GM12878 (cell line): ENCODE results near the gene ATXN2. TPM values are rescaled to one million over a fixed set of nuclear protein-coding genes. Genes with fewer than 3 reads are reported as not detected.

Source experiments
- ATAC-seq: fragments of 200-7000 bp; cut with Tn5 transposase; 3 replicates; pipeline ENCODE4 v1.9.1; 2020; ENCODE audit warnings: mild to moderate bottlenecking, moderate library complexity
- BruUV-seq: library from RNA; stranded (reverse); fragments of 400-500 nt; replicated peaks from 2 replicates; lab custom pipeline; 2021; lab: Mats Ljungman, UMichigan
- CTCF ChIA-PET: fragments of 300-600 bp; sonication (Branson Sonifier 250); formaldehyde crosslinking; extraction: SDS; loops from one replicate; lab custom pipeline; 2021; ENCODE audit warnings: inconsistent platforms; lab: Yijun Ruan, JAX
- POLR2A ChIA-PET: fragments of 350-600 bp; formaldehyde crosslinking; extraction: SDS; loops from one replicate; lab custom pipeline; 2021; ENCODE audit warnings: inconsistent platforms; lab: Charles Lee
- RAD21 ChIA-PET: fragments of 300-600 bp; sonication (Branson Sonifier 250); formaldehyde crosslinking; loops from one replicate; lab custom pipeline; 2023; ENCODE audit warnings: antibody characterized with exemption; ENCODE audit not compliant: unreplicated experiment; lab: Charles Lee
- SMC1A ChIA-PET: fragments of 300-600 bp; sonication (Branson Sonifier 250); formaldehyde crosslinking; loops from one replicate; lab custom pipeline; 2023; ENCODE audit not compliant: unreplicated experiment, uncharacterized antibody; lab: Charles Lee
- DNase-seq: peaks from one replicate; pipeline ENCODE4 v3.0.0-alpha.2; 2011; ENCODE audit warnings: low read depth, low spot score
- FAIRE-seq: peaks from 3 replicates; lab custom pipeline; 2011; peaks lifted over from hg19 to GRCh38; lab: Jason Lieb, UNC
- H2AFZ ChIP-seq: 2 replicates; pipeline ENCODE4 v1.6.0; 2011; ENCODE audit warnings: low read depth, low read length, control low read depth; ENCODE audit not compliant: control insufficient read depth
- H3K27ac ChIP-seq: 2 replicates; pipeline ENCODE4 v1.5.1; 2011; ENCODE audit warnings: control low read depth; ENCODE audit not compliant: control insufficient read depth, insufficient read depth
- H3K27me3 ChIP-seq, 2 experiments: replicated peaks in 1 of 2; 2 replicates each; pipeline versions ENCODE4 v1.6.0 to v1.6.1; 2011; ENCODE audit warnings: low read length in 1 of 2; ENCODE audit not compliant: control insufficient read depth in 2 of 2, insufficient read depth in 2 of 2
- H3K36me3 ChIP-seq, 2 experiments: 2 replicates each; pipeline ENCODE4 v1.5.1; 2011; ENCODE audit warnings: low read length in 1 of 2; ENCODE audit not compliant: control insufficient read depth in 2 of 2, insufficient read depth in 2 of 2
- H3K4me1 ChIP-seq: 2 replicates; pipeline ENCODE4 v1.6.1; 2011; ENCODE audit warnings: mild to moderate bottlenecking, low read length, moderate library complexity, mixed read lengths; ENCODE audit not compliant: control insufficient read depth, insufficient read depth
- H3K4me2 ChIP-seq: 2 replicates; pipeline ENCODE4 v1.6.0; 2011; ENCODE audit warnings: control low read depth; ENCODE audit not compliant: control insufficient read depth, insufficient read depth
- H3K4me3 ChIP-seq: fragments of 200-600 bp; sonication (generic); 2 replicates; pipeline ENCODE4 v1.5.1; 2016
- H3K79me2 ChIP-seq: 2 replicates; pipeline ENCODE4 v1.6.0; 2011; ENCODE audit warnings: low read length; ENCODE audit not compliant: control insufficient read depth, insufficient read depth
- H3K9ac ChIP-seq: 2 replicates; pipeline ENCODE4 v1.8.0; 2011; ENCODE audit warnings: low read length, control low read depth, mixed read lengths; ENCODE audit not compliant: control insufficient read depth, insufficient read depth
- H3K9me3 ChIP-seq: replicated peaks from 3 replicates; pipeline ENCODE4 v1.5.1; 2011; ENCODE audit warnings: mild to moderate bottlenecking, low read length; ENCODE audit not compliant: control insufficient read depth, insufficient read depth
- H4K20me1 ChIP-seq: 2 replicates; pipeline ENCODE4 v1.6.0; 2011; ENCODE audit not compliant: control insufficient read depth, insufficient read depth
- ATF2 ChIP-seq: IDR thresholded peaks from 2 replicates; pipeline ENCODE4 v1.6.1; 2012; ENCODE audit warnings: low read length, inconsistent platforms
- CEBPZ ChIP-seq: fragments of 150-350 bp; IDR thresholded peaks from 2 replicates; pipeline ENCODE4 v1.6.1; 2016; ENCODE audit warnings: low read depth, low read length
- HSF1 ChIP-seq: fragments of 150-350 bp; IDR thresholded peaks from 2 replicates; pipeline ENCODE4 v1.6.1; 2014; ENCODE audit warnings: mild to moderate bottlenecking, low read depth, low read length
- RAD21 ChIP-seq: IDR thresholded peaks from 2 replicates; pipeline ENCODE4 v1.6.1; 2011; ENCODE audit warnings: mild to moderate bottlenecking, low read depth, low read length, moderate library complexity; ENCODE audit not compliant: insufficient read depth
- REST ChIP-seq: IDR thresholded peaks from 2 replicates; pipeline ENCODE4 v1.6.1; 2012; ENCODE audit warnings: mild to moderate bottlenecking, low read depth, low read length
- RUNX3 ChIP-seq: IDR thresholded peaks from 2 replicates; pipeline ENCODE4 v1.6.1; 2012; ENCODE audit warnings: low read length, inconsistent platforms
- ZNF687 ChIP-seq: fragments of 450-650 bp; IDR thresholded peaks from 2 replicates; pipeline ENCODE4 v1.6.1; 2017; ENCODE audit warnings: mild to moderate bottlenecking, moderate library complexity
- ZZZ3 ChIP-seq: IDR thresholded peaks from 2 replicates; pipeline ENCODE4 v1.6.1; 2011; ENCODE audit warnings: low read depth; ENCODE audit not compliant: control insufficient read depth, insufficient read length
- WGBS: methylation state at CpG from one replicate; pipeline ENCODE4 v1.1.6; 2016; ENCODE audit warnings: low lambda C conversion rate; ENCODE audit not compliant: insufficient replicate concordance, insufficient coverage; ENCODE audit errors: missing lambda C conversion rate; 5-methylcytosine and 5-hydroxymethylcytosine counted together
- in situ Hi-C: fragments of 300-500 bp; cut with MboI; formaldehyde crosslinking; loops from 9 replicates; pipeline ENCODE4 v1.14.3; 2018; ENCODE audit warnings: mixed read lengths
- intact Hi-C: fragments of 100-400 bp; cut with micrococcal nuclease; formaldehyde crosslinking; loops from one replicate; pipeline ENCODE4 v1.14.2; 2022; ENCODE audit not compliant: unreplicated experiment
- polyA plus RNA-seq, 11 experiments: library from polyadenylated mRNA; depleted of rRNA in 4 of 11; unstranded in 6 of 11; stranded (reverse) in 5 of 11; fragments of >200 nt; fragmentation: Nextera tagmentation in 4 of 11; fragmentation: Illumina TruSeq in 1 of 11; extraction: Ambion mirVana in 4 of 11; extraction: Trizol in 1 of 11; gene quantifications; 1 replicate in 1 of 11; 2 replicates in 10 of 11; pipeline versions ENCODE4 v1.2.1 to v1.2.3, GENCODE V29; 2011 to 2016; ENCODE audit warnings: inconsistent platforms in 2 of 11, missing spikeins in 2 of 11, low read depth in 1 of 11
- total RNA-seq, 4 experiments: library from RNA; depleted of rRNA in 3 of 4; stranded (reverse); fragments of >200 nt in 3 of 4; fragmentation: Illumina TruSeq in 1 of 4; extraction: Trizol in 1 of 4; gene quantifications; 2 replicates each; pipeline versions ENCODE4 v1.2.1 to v1.2.3, GENCODE V29; 2013 to 2021

Gene ATXN2
- total and polyA plus RNA-seq, 10 of the 15 experiments (the other 5 are each of a cell fraction or from before 2014, with no cell fraction given) = 8.8 to 31.5 (median 19.0) TPM

GRCh38 chr12:111458546-111459172, 140.5 kb downstream of the ATXN2 start:
- ChIA-PET SMC1A (interaction anchor here (16.8 kb wide), 1 partner anchor 56 kb away, joined by 605 read pairs; the partner anchor contains the start of gene SH2B3), CTCF (interaction anchor here (1.0 to 27.3 kb wide), 2 partner anchors 56 to 70 kb away, joined by 3 to 1117 read pairs; partner anchors contain the start of gene SH2B3), POLR2A (no interaction called here), RAD21 (no interaction called here)
- Histone ChIP-seq H3K27ac (no peak overlapping the region), H3K9me3 (no peaks in the 10 kb centered on the region), H2AFZ (no peak overlapping the region), H3K4me3 (no peak overlapping the region), H3K9ac (no peak overlapping the region), H3K4me2 (no peak overlapping the region), H3K79me2 (no peaks in the 10 kb centered on the region), H4K20me1 (no peaks in the 10 kb centered on the region), H3K27me3 (no peaks in the 10 kb centered on the region), H3K4me1 (peaks cover 2% of the 10 kb centered on the region), H3K36me3 (peaks cover 7 to 11% of the 10 kb centered on the region in 2 experiments)
- no peak for DNase-seq
- FAIRE-seq = no peak
- ATAC-seq = no peak
- WGBS = 100% methylated on average over 6 of the region's 6 CpGs
- intact Hi-C loops (no loop called here), in situ Hi-C loops (no loop called here)
- BruUV-seq = no TSS peak
- no peak for TF ChIP-seq RUNX3
- TF ChIP-seq HSF1 = no peak
- no peak for TF ChIP-seq ATF2
- no peak for TF ChIP-seq RAD21
- no peak for TF ChIP-seq CEBPZ
- no peak for TF ChIP-seq ZNF687
- TF ChIP-seq REST = no peak
- no peak for TF ChIP-seq ZZZ3
